ENCODE data around the gene MYO15B.
"Not testable (repeated sequence)": the region's sequence is repeated elsewhere in the genome, so short reads cannot be mapped to it uniquely, and the experiment has no call there.

MYO15B gene

GRCh38 chr17:75630071-75630917 lies 42.7 kb downstream of the MYO15B start:
- H3K4me1 Mint-ChIP-seq (ENCODE audit: low read depth) = peaks cover 4% of the 10 kb centered on the region
- H3K27ac Mint-ChIP-seq = no peak overlapping the region
- no peaks in the 10 kb centered on the region for H3K9me3 Mint-ChIP-seq
- H3K27me3 Mint-ChIP-seq = no peaks in the 10 kb centered on the region
- no peaks in the 10 kb centered on the region for H3K36me3 Mint-ChIP-seq (ENCODE audit: low read depth)
- no peak overlapping the region for H3K4me3 Mint-ChIP-seq

GRCh38 chr17:75631353-75631752 lies 43.8 kb downstream of the MYO15B start:
- Mint-ChIP-seq H3K27me3 (no peaks in the 10 kb centered on the region), H3K36me3 (ENCODE audit: low read depth) (no peaks in the 10 kb centered on the region)

GRCh38 chr17:75632428-75632827 lies 44.8 kb downstream of the MYO15B start:
- Mint-ChIP-seq H3K36me3 (ENCODE audit: low read depth) (no peaks in the 10 kb centered on the region), H3K4me1 (ENCODE audit: low read depth) (peaks cover 4% of the 10 kb centered on the region), H3K27ac (no peak overlapping the region), H3K9me3 (no peaks in the 10 kb centered on the region), H3K4me3 (no peak overlapping the region), H3K27me3 (no peaks in the 10 kb centered on the region)

More at GRCh38 chr17:75631353-75631752, 43.8 kb downstream of the MYO15B start:
- Mint-ChIP-seq H3K27ac (no peak overlapping the region), H3K4me1 (ENCODE audit: low read depth) (peaks cover 4% of the 10 kb centered on the region), H3K4me3 (no peak overlapping the region), H3K9me3 (no peaks in the 10 kb centered on the region)

- no peaks in the 10 kb centered on the region for H3K36me3 Mint-ChIP-seq (ENCODE audit: low read depth)
- H3K27me3 Mint-ChIP-seq = no peaks in the 10 kb centered on the region
- no peak within 1 kb of the TSS for H3K4me3 Mint-ChIP-seq
- H3K4me1 Mint-ChIP-seq (ENCODE audit: low read depth) = peaks cover 4% of the 10 kb centered on the region
- no peak within 1 kb of the TSS for H3K27ac Mint-ChIP-seq
- H3K9me3 Mint-ChIP-seq = no peaks in the 10 kb centered on the region
Observed at GRCh38 chr17:75632863-75633485, 45.4 kb downstream of the MYO15B start, which contains the start of gene SMIM5. Gene SMIM5, plus strand, starts transcription at chr17:75633434. Its CDS starts 6,768 bp downstream, at chr17:75640202.

GRCh38 chr17:75633486-75634375 lies 46.1 kb downstream of the MYO15B start:
- H3K27me3 Mint-ChIP-seq = no peaks in the 10 kb centered on the region
- peaks cover 4% of the 10 kb centered on the region for H3K4me1 Mint-ChIP-seq (ENCODE audit: low read depth)
- H3K4me3 Mint-ChIP-seq = no peak overlapping the region
- no peaks in the 10 kb centered on the region for H3K36me3 Mint-ChIP-seq (ENCODE audit: low read depth)
- no peak overlapping the region for H3K27ac Mint-ChIP-seq
- H3K9me3 Mint-ChIP-seq = no peaks in the 10 kb centered on the region

GRCh38 chr17:75634376-75634740 lies 46.8 kb downstream of the MYO15B start:
- H3K27ac Mint-ChIP-seq = no peak overlapping the region
- no peaks in the 10 kb centered on the region for H3K27me3 Mint-ChIP-seq
- H3K9me3 Mint-ChIP-seq = no peaks in the 10 kb centered on the region
- peaks cover 4% of the 10 kb centered on the region for H3K4me1 Mint-ChIP-seq (ENCODE audit: low read depth)
- H3K36me3 Mint-ChIP-seq (ENCODE audit: low read depth) = no peaks in the 10 kb centered on the region
- H3K4me3 Mint-ChIP-seq = no peak overlapping the region

- Mint-ChIP-seq H3K27ac (no peak overlapping the region), H3K4me1 (ENCODE audit: low read depth) (peaks cover 4% of the 10 kb centered on the region), H3K4me3 (no peak overlapping the region), H3K9me3 (no peaks in the 10 kb centered on the region), H3K27me3 (no peaks in the 10 kb centered on the region), H3K36me3 (ENCODE audit: low read depth) (no peaks in the 10 kb centered on the region)
Observed at GRCh38 chr17:75634754-75635609, 47.4 kb downstream of the MYO15B start.

- H3K4me3 Mint-ChIP-seq = no peak overlapping the region
Observed at GRCh38 chr17:75635610-75636202, 48.1 kb downstream of the MYO15B start.

GRCh38 chr17:75636381-75637142 lies 49.0 kb downstream of the MYO15B start:
- Mint-ChIP-seq H3K36me3 (ENCODE audit: low read depth) (no peaks in the 10 kb centered on the region), H3K27me3 (no peaks in the 10 kb centered on the region), H3K9me3 (no peaks in the 10 kb centered on the region), H3K27ac (no peak overlapping the region), H3K4me1 (ENCODE audit: low read depth) (peaks cover 4% of the 10 kb centered on the region), H3K4me3 (no peak overlapping the region)

More at GRCh38 chr17:75635610-75636202, 48.1 kb downstream of the MYO15B start:
- peaks cover 4% of the 10 kb centered on the region for H3K4me1 Mint-ChIP-seq (ENCODE audit: low read depth)
- no peak overlapping the region for H3K27ac Mint-ChIP-seq
- no peaks in the 10 kb centered on the region for H3K36me3 Mint-ChIP-seq (ENCODE audit: low read depth)
- H3K9me3 Mint-ChIP-seq = no peaks in the 10 kb centered on the region
- no peaks in the 10 kb centered on the region for H3K27me3 Mint-ChIP-seq

GRCh38 chr17:75637143-75637538 lies 49.5 kb downstream of the MYO15B start:
- Mint-ChIP-seq H3K4me3 (no peak overlapping the region), H3K4me1 (ENCODE audit: low read depth) (peaks cover 4% of the 10 kb centered on the region), H3K27me3 (no peaks in the 10 kb centered on the region), H3K27ac (no peak overlapping the region), H3K9me3 (no peaks in the 10 kb centered on the region), H3K36me3 (ENCODE audit: low read depth) (no peaks in the 10 kb centered on the region)

- no peaks in the 10 kb centered on the region for H3K36me3 Mint-ChIP-seq (ENCODE audit: low read depth)
- H3K27me3 Mint-ChIP-seq = no peaks in the 10 kb centered on the region
- peaks cover 4% of the 10 kb centered on the region for H3K4me1 Mint-ChIP-seq (ENCODE audit: low read depth)
- no peaks in the 10 kb centered on the region for H3K9me3 Mint-ChIP-seq
- no peak overlapping the region for H3K27ac Mint-ChIP-seq
- H3K4me3 Mint-ChIP-seq = no peak overlapping the region
Observed at GRCh38 chr17:75637551-75637950, 50.0 kb downstream of the MYO15B start.

- H3K4me3 Mint-ChIP-seq; H3K36me3 Mint-ChIP-seq (ENCODE audit: low read depth); H3K27ac Mint-ChIP-seq; H3K9me3 Mint-ChIP-seq; H3K27me3 Mint-ChIP-seq; H3K4me1 Mint-ChIP-seq (ENCODE audit: low read depth): not testable (repeated sequence)
Observed at GRCh38 chr17:75638039-75638438, 50.4 kb downstream of the MYO15B start.

- Mint-ChIP-seq H3K4me1 (ENCODE audit: low read depth) (peaks cover 2% of the 10 kb centered on the region), H3K9me3 (no peaks in the 10 kb centered on the region), H3K27ac (no peak overlapping the region), H3K36me3 (ENCODE audit: low read depth) (no peaks in the 10 kb centered on the region), H3K27me3 (no peaks in the 10 kb centered on the region), H3K4me3 (no peak overlapping the region)
Observed at GRCh38 chr17:75638893-75639292, 51.3 kb downstream of the MYO15B start.
